GM21619 (cell line): ENCODE results near the gene PIP4K2C.
"Not testable (repeated sequence)": the region's sequence is repeated elsewhere in the genome, so short reads cannot be mapped to it uniquely, and the experiment has no call there.

Source experiments
- ATAC-seq: cut with Tn5 transposase; IDR thresholded peaks from one replicate; pipeline ENCODE4 v1.9.1; 2021; ENCODE audit not compliant: unreplicated experiment

Gene PIP4K2C

GRCh38 chr12:57609101-57609780 is 18.2 kb downstream of the PIP4K2C start:
- no peak for ATAC-seq

- no peak for ATAC-seq
These were observed 19.0 kb downstream of the PIP4K2C start for GRCh38 chr12:57609781-57610553.

- ATAC-seq: no peak
These were observed 19.6 kb downstream of the PIP4K2C start for GRCh38 chr12:57610554-57611107.

GRCh38 chr12:57611108-57611826 is 20.3 kb downstream of the PIP4K2C start, which contains the start of gene ARHGEF25:
Gene ARHGEF25 (plus strand): TSS chr12:57611435. CDS start chr12:57611895, 460 bp downstream.
- ATAC-seq: no peak

- ATAC-seq: no peak
These were observed 21.1 kb downstream of the PIP4K2C start for GRCh38 chr12:57611827-57612710.

GRCh38 chr12:57612711-57613426 is 21.9 kb downstream of the PIP4K2C start:
- ATAC-seq: no peak

GRCh38 chr12:57613427-57614109 is 22.6 kb downstream of the PIP4K2C start:
- no peak for ATAC-seq

- peak; percentile 56 for ATAC-seq
These were observed 23.4 kb downstream of the PIP4K2C start for GRCh38 chr12:57614178-57614947.

- ATAC-seq: no peak
These were observed 24.0 kb downstream of the PIP4K2C start for GRCh38 chr12:57614948-57615500.

- ATAC-seq: no peak
These were observed 24.6 kb downstream of the PIP4K2C start for GRCh38 chr12:57615637-57616036.

GRCh38 chr12:57616383-57617101 is 25.6 kb downstream of the PIP4K2C start:
- ATAC-seq: no peak

- no peak for ATAC-seq
These were observed 26.9 kb downstream of the PIP4K2C start for GRCh38 chr12:57617942-57618341.

GRCh38 chr12:57618431-57618830 is 27.4 kb downstream of the PIP4K2C start:
- not testable (repeated sequence) for ATAC-seq

- ATAC-seq: no peak
These were observed 28.0 kb downstream of the PIP4K2C start for GRCh38 chr12:57618966-57619433.

- no peak for ATAC-seq
These were observed 28.6 kb downstream of the PIP4K2C start for GRCh38 chr12:57619434-57620244.

- ATAC-seq: no peak
These were observed 29.4 kb downstream of the PIP4K2C start for GRCh38 chr12:57620245-57620935.
